ENCODE data around the gene ZNF343.

ZNF343 gene

DNA sequence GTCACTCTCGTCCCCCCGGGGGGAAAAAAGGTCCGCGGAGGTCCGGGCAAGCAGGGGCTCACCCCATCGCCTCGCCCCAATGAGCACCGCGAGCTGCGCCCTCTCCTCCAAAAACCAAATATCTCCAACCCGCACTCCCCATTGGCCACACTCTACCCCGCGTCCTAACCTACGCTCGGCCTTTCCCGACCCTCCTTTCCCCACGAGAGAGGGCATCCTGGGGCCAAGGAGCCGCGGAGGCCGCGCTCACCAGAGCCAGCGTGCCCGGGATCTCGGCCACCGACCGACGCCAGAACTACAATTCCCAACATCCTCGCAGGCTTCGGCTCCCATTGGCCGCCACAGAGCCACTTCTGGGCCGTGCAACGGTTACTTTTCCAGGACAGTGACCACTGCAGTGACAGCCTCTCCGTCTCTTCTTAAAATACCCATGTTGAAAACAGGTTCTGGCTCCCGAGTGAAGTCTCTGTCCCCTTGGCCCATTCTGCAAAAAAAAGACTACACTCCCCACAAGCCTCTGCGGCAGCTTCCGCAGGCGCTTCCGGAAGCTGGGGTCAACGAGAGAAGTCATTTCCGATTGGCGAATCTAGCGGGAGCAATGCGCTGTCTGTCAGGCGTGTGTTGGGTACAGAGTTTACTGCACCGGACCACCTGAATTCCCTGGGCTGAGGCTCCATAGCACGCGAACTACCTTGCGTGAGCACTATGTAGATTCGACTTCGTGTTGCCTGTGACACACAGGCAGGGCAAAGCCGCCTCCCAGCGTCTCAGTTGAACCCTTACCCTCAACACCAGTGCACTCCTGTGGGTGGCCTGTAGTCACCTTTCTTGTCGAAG is at the start of gene ZNF343:
Gene ZNF343, minus strand, starts transcription at position 285 of the 837 bp plus-strand sequence. CDS start 15,020 bp downstream, outside the sequence.
- peaks cover 23% of the 10 kb centered on the region for H3K4me1 Mint-ChIP-seq
- H3K4me3 Mint-ChIP-seq, result peak within 1 kb of the TSS; percentile 100
- H3K9me3 Mint-ChIP-seq, result no peaks in the 10 kb centered on the region
- peaks cover 13% of the 10 kb centered on the region for H3K27me3 Mint-ChIP-seq
- peaks cover 5% of the 10 kb centered on the region for H3K36me3 Mint-ChIP-seq
- H3K27ac Mint-ChIP-seq, result peak within 1 kb of the TSS; percentile 100

- Mint-ChIP-seq H3K9me3 (no peaks in the 10 kb centered on the region), H3K4me1 (peaks cover 4% of the 10 kb centered on the region), H3K4me3 (no peak overlapping the region), H3K27ac (no peak overlapping the region), H3K27me3 (peaks cover 39% of the 10 kb centered on the region), H3K36me3 (no peaks in the 10 kb centered on the region)
Observed at GRCh38 chr20:2557873-2558580, 49.3 kb upstream of the ZNF343 start.

GRCh38 chr20:2545594-2545993 is 36.9 kb upstream of the ZNF343 start:
- no peak overlapping the region for H3K4me3 Mint-ChIP-seq
- no peak overlapping the region for H3K27ac Mint-ChIP-seq
- H3K4me1 Mint-ChIP-seq, result no peaks in the 10 kb centered on the region
- H3K36me3 Mint-ChIP-seq, result no peaks in the 10 kb centered on the region
- H3K9me3 Mint-ChIP-seq, result no peaks in the 10 kb centered on the region
- H3K27me3 Mint-ChIP-seq, result peaks cover 17% of the 10 kb centered on the region

DNA sequence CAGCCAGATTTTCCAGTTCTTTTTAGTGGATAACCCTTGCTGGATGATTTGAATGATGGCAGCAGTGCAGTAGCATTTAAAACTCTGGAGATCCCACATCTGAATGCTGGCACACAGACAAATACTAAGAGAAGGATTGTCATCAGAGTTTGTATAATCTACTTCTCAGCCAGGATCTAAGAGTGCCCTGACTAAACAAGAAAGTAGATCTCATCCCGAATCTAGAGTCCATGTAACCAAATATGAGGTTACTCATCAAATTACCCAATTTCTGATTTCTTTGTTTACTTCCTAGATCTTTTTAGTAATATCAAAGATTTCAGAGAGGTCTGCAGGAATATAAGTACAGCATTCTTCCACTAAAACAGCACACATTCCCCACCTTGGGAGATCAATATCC is 35.5 kb upstream of the ZNF343 start:
- no peaks in the 10 kb centered on the region for H3K9me3 Mint-ChIP-seq
- no peaks in the 10 kb centered on the region for H3K36me3 Mint-ChIP-seq
- peaks cover 16% of the 10 kb centered on the region for H3K27me3 Mint-ChIP-seq
- no peak overlapping the region for H3K4me3 Mint-ChIP-seq
- no peaks in the 10 kb centered on the region for H3K4me1 Mint-ChIP-seq
- no peak overlapping the region for H3K27ac Mint-ChIP-seq

- no peak overlapping the region for H3K27ac Mint-ChIP-seq
- H3K27me3 Mint-ChIP-seq, result peaks cover 21% of the 10 kb centered on the region
- no peak overlapping the region for H3K4me3 Mint-ChIP-seq
- H3K36me3 Mint-ChIP-seq, result no peaks in the 10 kb centered on the region
- no peaks in the 10 kb centered on the region for H3K9me3 Mint-ChIP-seq
- no peaks in the 10 kb centered on the region for H3K4me1 Mint-ChIP-seq
Observed at GRCh38 chr20:2542361-2542760, 33.6 kb upstream of the ZNF343 start.

- no peaks in the 10 kb centered on the region for H3K4me1 Mint-ChIP-seq
- no peak overlapping the region for H3K4me3 Mint-ChIP-seq
- no peaks in the 10 kb centered on the region for H3K36me3 Mint-ChIP-seq
- H3K9me3 Mint-ChIP-seq, result no peaks in the 10 kb centered on the region
- no peak overlapping the region for H3K27ac Mint-ChIP-seq
- peaks cover 22% of the 10 kb centered on the region for H3K27me3 Mint-ChIP-seq
Observed at GRCh38 chr20:2541940-2542339, 33.2 kb upstream of the ZNF343 start.

DNA sequence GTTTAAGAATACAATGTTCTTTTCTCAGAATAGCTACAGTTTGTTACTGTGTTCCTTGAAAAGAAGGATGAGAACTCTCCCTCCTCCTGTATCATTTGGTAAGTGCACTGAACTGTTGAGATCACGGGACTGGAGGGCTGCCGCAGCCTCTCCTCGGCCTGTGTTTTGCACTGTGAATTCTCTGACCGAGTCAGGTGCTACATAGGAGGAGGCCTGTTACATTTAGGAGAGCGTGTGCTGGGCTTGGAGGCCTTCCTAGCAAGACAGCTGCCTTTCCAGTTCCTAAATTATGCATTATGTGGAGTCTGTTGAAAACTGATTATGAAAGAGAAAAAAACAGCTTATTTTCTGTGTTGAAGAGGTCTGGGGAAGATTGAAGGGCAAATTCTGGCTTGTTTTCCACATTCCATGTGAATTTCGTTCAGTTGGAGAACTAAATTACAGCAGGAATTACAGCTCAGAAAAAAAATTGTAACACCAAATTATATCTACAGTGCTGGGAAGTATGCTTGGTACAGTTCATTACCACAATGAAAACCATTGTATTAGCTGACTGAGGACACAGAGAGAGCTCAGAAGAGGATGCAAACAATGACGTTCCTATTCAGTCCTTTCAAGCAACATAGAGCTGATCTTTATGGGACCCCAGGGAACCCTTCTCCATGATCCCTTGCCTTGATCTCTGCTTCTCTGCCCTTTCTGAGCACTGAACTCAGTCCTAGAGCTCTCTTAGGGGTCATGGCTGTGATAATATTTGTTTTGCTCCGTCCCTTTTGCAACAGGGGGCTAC is 30.4 kb upstream of the ZNF343 start:
- Mint-ChIP-seq H3K4me3 (no peak overlapping the region), H3K9me3 (no peaks in the 10 kb centered on the region), H3K4me1 (no peaks in the 10 kb centered on the region), H3K36me3 (no peaks in the 10 kb centered on the region), H3K27ac (no peak overlapping the region), H3K27me3 (peaks cover 13% of the 10 kb centered on the region)

- H3K9me3 Mint-ChIP-seq, result no peaks in the 10 kb centered on the region
- H3K4me3 Mint-ChIP-seq, result no peak overlapping the region
- no peak overlapping the region for H3K27ac Mint-ChIP-seq
- peaks cover 13% of the 10 kb centered on the region for H3K27me3 Mint-ChIP-seq
- no peaks in the 10 kb centered on the region for H3K4me1 Mint-ChIP-seq
- no peaks in the 10 kb centered on the region for H3K36me3 Mint-ChIP-seq
Observed at GRCh38 chr20:2538356-2538755, 29.6 kb upstream of the ZNF343 start.

- Mint-ChIP-seq H3K9me3 (no peaks in the 10 kb centered on the region), H3K4me3 (no peak overlapping the region), H3K4me1 (no peaks in the 10 kb centered on the region), H3K27me3 (peaks cover 13% of the 10 kb centered on the region), H3K27ac (no peak overlapping the region), H3K36me3 (no peaks in the 10 kb centered on the region)
Observed at GRCh38 chr20:2537101-2537500, 28.4 kb upstream of the ZNF343 start.

DNA sequence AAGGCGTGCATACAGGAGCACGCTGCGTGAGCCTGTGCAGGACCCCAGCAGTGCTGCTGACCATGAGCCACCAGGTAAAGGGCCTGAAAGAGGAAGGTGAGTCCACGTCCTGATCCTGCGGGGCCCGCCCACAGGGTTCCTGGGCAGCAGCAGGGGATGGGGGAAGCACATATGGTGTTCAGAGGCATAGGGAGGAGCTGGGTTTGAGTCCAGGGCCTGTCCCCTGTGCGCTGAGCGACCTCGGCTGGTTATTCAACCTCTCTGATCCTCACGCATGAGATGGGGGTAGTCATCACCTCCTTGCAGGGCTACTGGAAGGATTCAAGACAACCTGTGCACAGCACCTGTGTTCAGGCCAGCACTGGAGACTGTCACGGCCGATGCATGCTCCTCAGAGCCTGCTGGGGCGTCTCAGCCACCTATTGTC is 27.9 kb upstream of the ZNF343 start, which contains the start of gene TMC2:
Gene TMC2, plus strand, starts transcription at position 14 of the 427 bp plus-strand sequence. Its CDS starts 49 bp downstream, at position 63.
- H3K4me3 Mint-ChIP-seq, result no peak within 1 kb of the TSS
- no peaks in the 10 kb centered on the region for H3K9me3 Mint-ChIP-seq
- no peak within 1 kb of the TSS for H3K27ac Mint-ChIP-seq
- H3K36me3 Mint-ChIP-seq, result no peaks in the 10 kb centered on the region
- H3K27me3 Mint-ChIP-seq, result peaks cover 9% of the 10 kb centered on the region
- H3K4me1 Mint-ChIP-seq, result no peaks in the 10 kb centered on the region

- no peaks in the 10 kb centered on the region for H3K36me3 Mint-ChIP-seq
- H3K27me3 Mint-ChIP-seq, result peaks cover 8% of the 10 kb centered on the region
- H3K4me3 Mint-ChIP-seq, result no peak overlapping the region
- H3K4me1 Mint-ChIP-seq, result no peaks in the 10 kb centered on the region
- no peak overlapping the region for H3K27ac Mint-ChIP-seq
- no peaks in the 10 kb centered on the region for H3K9me3 Mint-ChIP-seq
Observed at GRCh38 chr20:2535711-2536559, 27.2 kb upstream of the ZNF343 start.

GRCh38 chr20:2533118-2533517 is 24.4 kb upstream of the ZNF343 start:
- no peak overlapping the region for H3K27ac Mint-ChIP-seq
- H3K4me1 Mint-ChIP-seq, result peaks cover 10% of the 10 kb centered on the region
- no peak overlapping the region for H3K4me3 Mint-ChIP-seq
- peaks cover 2% of the 10 kb centered on the region for H3K27me3 Mint-ChIP-seq
- no peaks in the 10 kb centered on the region for H3K36me3 Mint-ChIP-seq
- no peaks in the 10 kb centered on the region for H3K9me3 Mint-ChIP-seq

DNA sequence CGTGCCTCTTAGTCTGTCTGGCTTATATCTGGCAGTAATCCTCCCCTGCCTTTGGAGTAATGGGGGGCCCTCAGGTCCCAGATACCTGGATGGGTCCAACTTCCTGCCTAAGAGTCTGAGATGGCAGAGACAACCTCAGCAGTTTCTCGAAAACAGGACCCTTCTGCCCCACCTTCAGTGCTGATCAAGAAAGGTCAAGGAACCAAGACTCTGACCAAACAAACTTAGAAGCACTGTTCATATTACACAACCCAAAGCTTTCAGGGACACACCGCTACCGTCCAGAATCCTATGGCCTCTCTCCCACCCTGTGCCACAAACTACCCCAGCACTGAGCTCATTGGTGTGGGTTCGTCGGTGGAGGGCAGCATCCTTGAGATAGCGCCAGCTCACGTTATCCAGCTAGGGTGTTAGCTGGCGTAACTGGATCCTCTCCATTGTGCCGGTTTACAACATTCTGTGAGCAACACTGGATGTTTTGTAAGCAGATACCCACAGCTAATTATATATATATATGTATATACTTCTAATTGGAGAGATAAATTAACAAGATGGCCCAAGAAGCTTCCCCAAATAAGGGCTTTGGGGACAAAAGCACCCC is 20.1 kb upstream of the ZNF343 start:
- Mint-ChIP-seq H3K27me3 (no peaks in the 10 kb centered on the region), H3K36me3 (no peaks in the 10 kb centered on the region), H3K9me3 (no peaks in the 10 kb centered on the region), H3K27ac (no peak overlapping the region), H3K4me3 (no peak overlapping the region), H3K4me1 (peaks cover 25% of the 10 kb centered on the region)

GRCh38 chr20:2527762-2528161 is 19.0 kb upstream of the ZNF343 start:
- H3K27ac Mint-ChIP-seq, result no peak overlapping the region
- no peak overlapping the region for H3K4me3 Mint-ChIP-seq
- no peaks in the 10 kb centered on the region for H3K27me3 Mint-ChIP-seq
- peaks cover 25% of the 10 kb centered on the region for H3K4me1 Mint-ChIP-seq
- no peaks in the 10 kb centered on the region for H3K36me3 Mint-ChIP-seq
- no peaks in the 10 kb centered on the region for H3K9me3 Mint-ChIP-seq
